Measurements from ENCODE around the gene NUP62. TPM values are rescaled to one million over a fixed set of nuclear protein-coding genes. Genes with fewer than 3 reads are reported as not detected.

The NUP62 gene
- total and polyA plus RNA-seq, 2 experiments from 2014 or later = 55.5 to 99.4 TPM

DNA sequence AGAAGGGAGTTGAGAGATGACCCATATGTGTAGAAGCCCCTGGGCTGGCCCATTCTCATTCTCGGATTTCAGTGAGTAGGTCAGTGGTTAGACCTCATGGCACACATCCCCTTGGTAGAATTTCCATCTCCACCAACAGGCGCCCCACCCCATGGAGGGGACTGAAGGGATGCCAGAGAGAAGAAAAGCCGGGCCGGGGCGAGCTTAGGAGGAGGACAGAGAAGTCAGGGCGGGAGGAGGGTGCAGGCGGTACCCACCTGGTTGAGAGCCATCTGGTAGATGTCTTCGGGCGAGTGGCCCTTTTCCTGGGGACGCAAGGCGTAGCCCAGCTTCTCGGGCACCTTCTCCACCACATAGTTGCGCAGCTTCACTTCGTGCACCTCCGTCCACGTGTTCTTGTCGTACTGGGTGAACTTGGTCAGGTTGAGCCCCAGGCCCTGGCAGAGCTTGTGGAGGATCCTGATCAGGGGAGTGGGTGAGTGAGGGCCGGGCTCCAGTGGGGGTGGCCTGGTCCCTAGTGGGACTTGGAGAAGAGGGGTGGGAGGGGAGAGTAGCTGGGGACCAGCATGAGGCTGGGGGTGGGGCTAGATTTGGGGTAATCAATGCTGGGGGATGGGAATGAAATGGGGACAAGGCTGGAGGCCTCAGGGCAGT, 35.2 kb downstream of the NUP62 start:
- Histone ChIP-seq H3K36me3 (ENCODE audit: insufficient read depth) (no peaks in the 10 kb centered on the region), H3K4me1 (ENCODE audit: insufficient read depth) (peaks cover 9% of the 10 kb centered on the region; the same call in 1 of the 2 replicates), H3K27me3 (ENCODE audit: insufficient read depth) (0 out of 2 replicates have a peak, but pooled peaks cover 3% of the 10 kb centered on the region), H3K27ac (ENCODE audit: low read depth) (no peak overlapping the region), H2AFZ (no peak overlapping the region), H3K79me2 (replicated peaks; ENCODE audit: insufficient read depth) (no peaks in the 10 kb centered on the region), H3F3A (replicated peaks; ENCODE audit: low read depth) (peaks cover 16% of the 10 kb centered on the region; the same call in 1 of the 2 replicates), H4K20me1 (replicated peaks; ENCODE audit: insufficient read depth) (no peaks in the 10 kb centered on the region), H3K9me2 (ENCODE audit: insufficient read depth) (no peaks in the 10 kb centered on the region), H3K4me3 (no peak overlapping the region), H3K4me2 (no peak overlapping the region)
- Mint-ChIP-seq H3K36me3 (ENCODE audit: low read depth) (peaks cover 8% of the 10 kb centered on the region), H3K4me3 (no peak overlapping the region), H3K27ac (no peak overlapping the region), H3K9me3 (no peaks in the 10 kb centered on the region; the same call in none of the 3 replicates), H3K27me3 (ENCODE audit: insufficient read depth, low read depth, poor library complexity) (peaks cover 26% of the 10 kb centered on the region), H3K4me1 (peaks cover 17% of the 10 kb centered on the region)
- no peak for DNase-seq (ENCODE audit: low spot score)
- TF ChIP-seq, protein P1, sequence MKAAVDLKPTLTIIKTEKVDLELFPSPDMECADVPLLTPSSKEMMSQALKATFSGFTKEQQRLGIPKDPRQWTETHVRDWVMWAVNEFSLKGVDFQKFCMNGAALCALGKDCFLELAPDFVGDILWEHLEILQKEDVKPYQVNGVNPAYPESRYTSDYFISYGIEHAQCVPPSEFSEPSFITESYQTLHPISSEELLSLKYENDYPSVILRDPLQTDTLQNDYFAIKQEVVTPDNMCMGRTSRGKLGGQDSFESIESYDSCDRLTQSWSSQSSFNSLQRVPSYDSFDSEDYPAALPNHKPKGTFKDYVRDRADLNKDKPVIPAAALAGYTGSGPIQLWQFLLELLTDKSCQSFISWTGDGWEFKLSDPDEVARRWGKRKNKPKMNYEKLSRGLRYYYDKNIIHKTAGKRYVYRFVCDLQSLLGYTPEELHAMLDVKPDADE (IDR thresholded peaks at IDR 0.05) = no peak
- TF ChIP-seq EZH2phosphoT487 (IDR thresholded peaks at IDR 0.05; ENCODE audit: unreplicated experiment) (no peak), NANOG (IDR thresholded peaks at IDR 0.05; ENCODE audit: borderline replicate concordance) (no peak), EZH2 (IDR thresholded peaks at IDR 0.05; ENCODE audit: low read depth, unreplicated experiment) (no peak), CREB1 (CRISPR knock-in tag; IDR thresholded peaks at IDR 0.05; ENCODE audit: low read depth) (no peak), ZNF331 (CRISPR knock-in tag; IDR thresholded peaks at IDR 0.05; ENCODE audit: low read depth) (no peak), ZNF114 (CRISPR knock-in tag; IDR thresholded peaks at IDR 0.05) (no peak), STAT1 (IDR thresholded peaks at IDR 0.05; ENCODE audit: unreplicated experiment) (no peak), JUNB (IDR thresholded peaks at IDR 0.05; ENCODE audit: unreplicated experiment) (no peak), POLR2AphosphoS5 (IDR thresholded peaks at IDR 0.05; ENCODE audit: low read depth) (no peak)
- TF ChIP-seq, protein P2, sequence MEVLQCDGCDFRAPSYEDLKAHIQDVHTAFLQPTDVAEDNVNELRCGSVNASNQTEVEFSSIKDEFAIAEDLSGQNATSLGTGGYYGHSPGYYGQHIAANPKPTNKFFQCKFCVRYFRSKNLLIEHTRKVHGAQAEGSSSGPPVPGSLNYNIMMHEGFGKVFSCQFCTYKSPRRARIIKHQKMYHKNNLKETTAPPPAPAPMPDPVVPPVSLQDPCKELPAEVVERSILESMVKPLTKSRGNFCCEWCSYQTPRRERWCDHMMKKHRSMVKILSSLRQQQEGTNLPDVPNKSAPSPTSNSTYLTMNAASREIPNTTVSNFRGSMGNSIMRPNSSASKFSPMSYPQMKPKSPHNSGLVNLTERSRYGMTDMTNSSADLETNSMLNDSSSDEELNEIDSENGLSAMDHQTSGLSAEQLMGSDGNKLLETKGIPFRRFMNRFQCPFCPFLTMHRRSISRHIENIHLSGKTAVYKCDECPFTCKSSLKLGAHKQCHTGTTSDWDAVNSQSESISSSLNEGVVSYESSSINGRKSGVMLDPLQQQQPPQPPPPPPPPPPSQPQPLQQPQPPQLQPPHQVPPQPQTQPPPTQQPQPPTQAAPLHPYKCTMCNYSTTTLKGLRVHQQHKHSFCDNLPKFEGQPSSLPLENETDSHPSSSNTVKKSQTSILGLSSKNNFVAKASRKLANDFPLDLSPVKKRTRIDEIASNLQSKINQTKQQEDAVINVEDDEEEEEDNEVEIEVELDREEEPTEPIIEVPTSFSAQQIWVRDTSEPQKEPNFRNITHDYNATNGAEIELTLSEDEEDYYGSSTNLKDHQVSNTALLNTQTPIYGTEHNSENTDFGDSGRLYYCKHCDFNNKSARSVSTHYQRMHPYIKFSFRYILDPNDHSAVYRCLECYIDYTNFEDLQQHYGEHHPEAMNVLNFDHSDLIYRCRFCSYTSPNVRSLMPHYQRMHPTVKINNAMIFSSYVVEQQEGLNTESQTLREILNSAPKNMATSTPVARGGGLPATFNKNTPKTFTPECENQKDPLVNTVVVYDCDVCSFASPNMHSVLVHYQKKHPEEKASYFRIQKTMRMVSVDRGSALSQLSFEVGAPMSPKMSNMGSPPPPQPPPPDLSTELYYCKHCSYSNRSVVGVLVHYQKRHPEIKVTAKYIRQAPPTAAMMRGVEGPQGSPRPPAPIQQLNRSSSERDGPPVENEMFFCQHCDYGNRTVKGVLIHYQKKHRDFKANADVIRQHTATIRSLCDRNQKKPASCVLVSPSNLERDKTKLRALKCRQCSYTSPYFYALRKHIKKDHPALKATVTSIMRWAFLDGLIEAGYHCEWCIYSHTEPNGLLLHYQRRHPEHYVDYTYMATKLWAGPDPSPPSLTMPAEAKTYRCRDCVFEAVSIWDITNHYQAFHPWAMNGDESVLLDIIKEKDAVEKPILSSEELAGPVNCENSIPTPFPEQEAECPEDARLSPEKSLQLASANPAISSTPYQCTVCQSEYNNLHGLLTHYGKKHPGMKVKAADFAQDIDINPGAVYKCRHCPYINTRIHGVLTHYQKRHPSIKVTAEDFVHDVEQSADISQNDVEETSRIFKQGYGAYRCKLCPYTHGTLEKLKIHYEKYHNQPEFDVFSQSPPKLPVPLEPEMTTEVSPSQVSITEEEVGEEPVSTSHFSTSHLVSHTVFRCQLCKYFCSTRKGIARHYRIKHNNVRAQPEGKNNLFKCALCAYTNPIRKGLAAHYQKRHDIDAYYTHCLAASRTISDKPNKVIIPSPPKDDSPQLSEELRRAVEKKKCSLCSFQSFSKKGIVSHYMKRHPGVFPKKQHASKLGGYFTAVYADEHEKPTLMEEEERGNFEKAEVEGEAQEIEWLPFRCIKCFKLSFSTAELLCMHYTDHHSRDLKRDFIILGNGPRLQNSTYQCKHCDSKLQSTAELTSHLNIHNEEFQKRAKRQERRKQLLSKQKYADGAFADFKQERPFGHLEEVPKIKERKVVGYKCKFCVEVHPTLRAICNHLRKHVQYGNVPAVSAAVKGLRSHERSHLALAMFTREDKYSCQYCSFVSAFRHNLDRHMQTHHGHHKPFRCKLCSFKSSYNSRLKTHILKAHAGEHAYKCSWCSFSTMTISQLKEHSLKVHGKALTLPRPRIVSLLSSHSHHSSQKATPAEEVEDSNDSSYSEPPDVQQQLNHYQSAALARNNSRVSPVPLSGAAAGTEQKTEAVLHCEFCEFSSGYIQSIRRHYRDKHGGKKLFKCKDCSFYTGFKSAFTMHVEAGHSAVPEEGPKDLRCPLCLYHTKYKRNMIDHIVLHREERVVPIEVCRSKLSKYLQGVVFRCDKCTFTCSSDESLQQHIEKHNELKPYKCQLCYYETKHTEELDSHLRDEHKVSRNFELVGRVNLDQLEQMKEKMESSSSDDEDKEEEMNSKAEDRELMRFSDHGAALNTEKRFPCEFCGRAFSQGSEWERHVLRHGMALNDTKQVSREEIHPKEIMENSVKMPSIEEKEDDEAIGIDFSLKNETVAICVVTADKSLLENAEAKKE (CRISPR knock-in tag; IDR thresholded peaks at IDR 0.05) = no peak
- TF ChIP-seq, protein P3, sequence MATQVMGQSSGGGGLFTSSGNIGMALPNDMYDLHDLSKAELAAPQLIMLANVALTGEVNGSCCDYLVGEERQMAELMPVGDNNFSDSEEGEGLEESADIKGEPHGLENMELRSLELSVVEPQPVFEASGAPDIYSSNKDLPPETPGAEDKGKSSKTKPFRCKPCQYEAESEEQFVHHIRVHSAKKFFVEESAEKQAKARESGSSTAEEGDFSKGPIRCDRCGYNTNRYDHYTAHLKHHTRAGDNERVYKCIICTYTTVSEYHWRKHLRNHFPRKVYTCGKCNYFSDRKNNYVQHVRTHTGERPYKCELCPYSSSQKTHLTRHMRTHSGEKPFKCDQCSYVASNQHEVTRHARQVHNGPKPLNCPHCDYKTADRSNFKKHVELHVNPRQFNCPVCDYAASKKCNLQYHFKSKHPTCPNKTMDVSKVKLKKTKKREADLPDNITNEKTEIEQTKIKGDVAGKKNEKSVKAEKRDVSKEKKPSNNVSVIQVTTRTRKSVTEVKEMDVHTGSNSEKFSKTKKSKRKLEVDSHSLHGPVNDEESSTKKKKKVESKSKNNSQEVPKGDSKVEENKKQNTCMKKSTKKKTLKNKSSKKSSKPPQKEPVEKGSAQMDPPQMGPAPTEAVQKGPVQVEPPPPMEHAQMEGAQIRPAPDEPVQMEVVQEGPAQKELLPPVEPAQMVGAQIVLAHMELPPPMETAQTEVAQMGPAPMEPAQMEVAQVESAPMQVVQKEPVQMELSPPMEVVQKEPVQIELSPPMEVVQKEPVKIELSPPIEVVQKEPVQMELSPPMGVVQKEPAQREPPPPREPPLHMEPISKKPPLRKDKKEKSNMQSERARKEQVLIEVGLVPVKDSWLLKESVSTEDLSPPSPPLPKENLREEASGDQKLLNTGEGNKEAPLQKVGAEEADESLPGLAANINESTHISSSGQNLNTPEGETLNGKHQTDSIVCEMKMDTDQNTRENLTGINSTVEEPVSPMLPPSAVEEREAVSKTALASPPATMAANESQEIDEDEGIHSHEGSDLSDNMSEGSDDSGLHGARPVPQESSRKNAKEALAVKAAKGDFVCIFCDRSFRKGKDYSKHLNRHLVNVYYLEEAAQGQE (IDR thresholded peaks at IDR 0.05; ENCODE audit: unreplicated experiment) = no peak
- TF ChIP-seq, protein P4, sequence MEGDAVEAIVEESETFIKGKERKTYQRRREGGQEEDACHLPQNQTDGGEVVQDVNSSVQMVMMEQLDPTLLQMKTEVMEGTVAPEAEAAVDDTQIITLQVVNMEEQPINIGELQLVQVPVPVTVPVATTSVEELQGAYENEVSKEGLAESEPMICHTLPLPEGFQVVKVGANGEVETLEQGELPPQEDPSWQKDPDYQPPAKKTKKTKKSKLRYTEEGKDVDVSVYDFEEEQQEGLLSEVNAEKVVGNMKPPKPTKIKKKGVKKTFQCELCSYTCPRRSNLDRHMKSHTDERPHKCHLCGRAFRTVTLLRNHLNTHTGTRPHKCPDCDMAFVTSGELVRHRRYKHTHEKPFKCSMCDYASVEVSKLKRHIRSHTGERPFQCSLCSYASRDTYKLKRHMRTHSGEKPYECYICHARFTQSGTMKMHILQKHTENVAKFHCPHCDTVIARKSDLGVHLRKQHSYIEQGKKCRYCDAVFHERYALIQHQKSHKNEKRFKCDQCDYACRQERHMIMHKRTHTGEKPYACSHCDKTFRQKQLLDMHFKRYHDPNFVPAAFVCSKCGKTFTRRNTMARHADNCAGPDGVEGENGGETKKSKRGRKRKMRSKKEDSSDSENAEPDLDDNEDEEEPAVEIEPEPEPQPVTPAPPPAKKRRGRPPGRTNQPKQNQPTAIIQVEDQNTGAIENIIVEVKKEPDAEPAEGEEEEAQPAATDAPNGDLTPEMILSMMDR (conservative IDR thresholded peaks at IDR 0.05; ENCODE audit: low read depth in 2 of 2) = no peak
- no peak for ATAC-seq
